DMS153 treated with DMSO at 0.1 percent for 48 hours (cell line): ENCODE measurements around the gene ORM2.
"Not testable (repeated sequence)": the region's sequence is repeated elsewhere in the genome, so short reads cannot be mapped to it uniquely, and the experiment has no call there.

ENCODE experiments used
- DNase-seq: peaks from one replicate; lab custom pipeline; 2025; ENCODE audit not compliant: unreplicated experiment; lab: John Stamatoyannopoulos, UW

ORM2 gene

GRCh38 chr9:114313186-114313585, 16.5 kb upstream of the ORM2 start:
- no peak for DNase-seq

DNA sequence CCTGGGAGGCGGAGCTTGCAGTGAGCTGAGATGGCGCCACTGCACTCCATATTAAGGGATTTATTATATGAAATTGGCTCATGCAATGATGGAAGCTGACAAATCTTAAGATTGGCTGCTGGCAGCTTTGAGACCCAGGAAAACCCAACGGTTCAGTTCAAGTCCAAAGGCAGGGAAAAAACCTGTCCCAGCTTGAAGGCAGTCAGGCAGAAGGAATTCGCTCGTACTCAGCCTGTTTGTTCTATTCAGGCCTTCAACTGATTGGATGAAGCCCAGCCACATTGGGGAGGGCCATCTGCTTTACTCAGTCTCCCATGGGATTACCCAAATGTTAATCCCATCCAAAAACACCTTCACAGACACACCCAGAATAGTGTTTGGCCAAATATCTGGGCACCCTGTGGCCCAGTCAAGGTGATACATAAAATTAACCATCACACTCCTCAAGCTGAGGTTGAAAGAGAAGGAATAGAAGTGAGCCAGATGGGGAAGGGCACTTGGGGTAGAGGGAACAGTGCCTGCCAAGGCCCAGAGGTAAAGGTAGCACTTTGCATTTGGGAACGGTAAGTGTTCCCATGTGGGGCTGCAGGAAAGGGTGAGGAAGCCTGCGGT, 15.3 kb upstream of the ORM2 start:
- DNase-seq, result no peak

- no peak for DNase-seq
These were observed 14.6 kb upstream of the ORM2 start for GRCh38 chr9:114314881-114315722.

DNA sequence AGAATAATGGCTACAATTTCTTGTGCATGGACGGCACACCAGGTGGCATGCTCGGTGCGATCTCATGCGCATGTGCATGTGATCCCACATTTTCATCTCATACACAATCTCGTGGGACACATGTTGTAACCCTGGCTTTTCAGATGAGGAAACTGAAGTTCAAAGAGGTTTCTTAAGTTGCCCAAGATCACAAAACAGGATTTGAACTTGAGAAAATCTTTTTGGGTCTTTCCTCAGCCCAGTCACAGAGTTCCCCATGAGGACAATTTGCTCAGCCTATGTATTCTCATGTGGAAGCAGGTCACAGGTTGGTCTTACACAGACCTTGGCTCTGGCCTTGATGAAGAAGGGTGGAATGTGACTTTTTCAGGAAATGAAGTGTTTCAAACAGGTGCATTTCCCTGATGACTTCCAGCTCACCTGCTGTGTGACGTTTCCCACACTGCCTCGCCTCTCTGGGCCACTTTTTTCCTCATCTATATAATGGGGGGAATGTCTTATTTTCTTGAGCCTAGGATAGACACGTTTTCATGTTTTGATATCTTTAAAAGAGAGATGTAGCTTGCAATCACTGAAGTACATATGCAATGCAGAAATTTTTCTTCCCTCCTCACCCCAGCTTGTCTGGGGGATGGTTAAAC, 13.8 kb upstream of the ORM2 start:
- DNase-seq, result no peak

DNA sequence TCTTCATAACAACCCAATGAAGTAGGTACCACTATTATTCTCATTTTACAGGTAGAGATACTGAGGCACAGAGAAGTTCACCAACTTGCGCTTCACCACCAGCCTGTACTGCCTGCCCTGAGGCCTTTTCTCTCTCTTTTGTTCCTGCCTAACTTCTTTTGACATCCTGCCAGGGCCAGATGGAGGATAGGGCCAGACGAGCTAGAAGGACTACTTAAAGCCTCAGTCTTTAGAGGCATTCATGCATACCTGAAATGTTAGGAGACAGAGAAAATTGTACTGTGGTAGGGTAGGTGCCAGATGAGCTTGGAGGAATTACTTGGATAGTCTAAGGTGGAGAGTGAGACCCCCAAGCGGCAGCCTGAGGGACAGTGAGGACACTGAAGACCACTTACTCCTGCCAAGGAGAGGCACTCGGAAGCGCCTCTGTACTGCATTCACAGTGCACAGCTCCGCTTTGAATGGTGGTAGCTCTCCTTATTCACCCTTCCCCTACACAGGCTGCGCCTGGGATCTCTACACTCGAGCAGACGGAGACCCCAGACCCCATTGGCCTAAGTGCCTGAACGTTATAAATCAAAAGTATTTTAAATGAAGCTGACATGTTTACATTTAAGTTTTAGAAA, 13.0 kb upstream of the ORM2 start:
- no peak for DNase-seq

DNA sequence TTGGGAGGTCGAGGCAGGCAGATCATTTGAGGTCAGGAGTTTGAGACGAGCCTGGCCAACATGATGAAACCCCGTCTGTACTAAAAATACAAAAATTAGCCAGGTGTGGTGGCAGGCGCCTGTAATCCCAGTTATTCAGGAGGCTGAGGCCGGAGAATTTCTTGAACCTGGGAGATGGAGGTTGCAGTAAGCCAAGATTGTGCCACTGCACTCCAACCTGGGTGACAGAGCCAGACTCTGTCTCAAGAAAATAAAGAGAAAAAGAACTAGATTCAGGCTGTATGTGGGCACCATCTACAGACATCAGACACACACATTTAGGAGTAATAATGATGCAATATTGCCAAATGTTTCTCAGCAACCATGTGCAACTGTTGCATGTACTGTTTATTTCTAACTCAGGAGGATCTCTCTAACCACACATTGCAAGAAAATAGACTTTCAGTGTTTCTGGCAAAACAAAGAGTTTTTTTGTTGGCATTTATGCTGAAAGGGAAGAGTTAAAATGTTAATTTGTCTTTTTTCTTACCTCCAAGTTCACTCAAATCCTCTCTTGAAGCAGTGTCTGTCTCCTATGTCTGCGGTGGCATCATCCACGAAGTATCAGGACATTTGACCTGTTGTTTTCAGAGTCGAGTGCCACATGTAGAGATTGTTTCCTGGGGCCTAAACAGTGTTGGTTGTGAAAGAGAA, 11.9 kb upstream of the ORM2 start:
- DNase-seq, result no peak

GRCh38 chr9:114318416-114318815, 11.3 kb upstream of the ORM2 start:
- DNase-seq, result no peak

GRCh38 chr9:114319147-114319546, 10.5 kb upstream of the ORM2 start:
- no peak for DNase-seq

DNA sequence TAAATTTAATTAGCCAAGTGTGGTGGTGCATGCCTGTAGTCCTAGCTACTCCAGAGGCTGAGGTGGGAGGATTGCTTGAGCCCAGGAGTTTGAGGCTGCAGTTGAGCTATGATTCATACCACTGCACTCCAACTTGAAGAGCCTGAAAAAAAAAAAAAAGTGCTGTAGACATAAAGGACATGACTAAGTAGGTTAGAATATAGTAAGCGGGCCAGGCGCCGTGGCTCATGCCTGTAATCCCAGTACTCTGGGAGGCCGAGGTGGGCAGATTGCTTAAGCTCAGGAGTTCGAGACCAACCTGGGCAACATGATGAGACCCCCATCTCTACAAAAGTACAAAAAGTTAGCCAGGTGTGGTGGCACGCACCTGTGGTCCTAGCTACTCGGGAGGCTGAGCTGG, 9.0 kb upstream of the ORM2 start:
- DNase-seq, result not testable (repeated sequence)

- no peak for DNase-seq
These were observed 7.9 kb upstream of the ORM2 start for GRCh38 chr9:114321759-114322158.

DNA sequence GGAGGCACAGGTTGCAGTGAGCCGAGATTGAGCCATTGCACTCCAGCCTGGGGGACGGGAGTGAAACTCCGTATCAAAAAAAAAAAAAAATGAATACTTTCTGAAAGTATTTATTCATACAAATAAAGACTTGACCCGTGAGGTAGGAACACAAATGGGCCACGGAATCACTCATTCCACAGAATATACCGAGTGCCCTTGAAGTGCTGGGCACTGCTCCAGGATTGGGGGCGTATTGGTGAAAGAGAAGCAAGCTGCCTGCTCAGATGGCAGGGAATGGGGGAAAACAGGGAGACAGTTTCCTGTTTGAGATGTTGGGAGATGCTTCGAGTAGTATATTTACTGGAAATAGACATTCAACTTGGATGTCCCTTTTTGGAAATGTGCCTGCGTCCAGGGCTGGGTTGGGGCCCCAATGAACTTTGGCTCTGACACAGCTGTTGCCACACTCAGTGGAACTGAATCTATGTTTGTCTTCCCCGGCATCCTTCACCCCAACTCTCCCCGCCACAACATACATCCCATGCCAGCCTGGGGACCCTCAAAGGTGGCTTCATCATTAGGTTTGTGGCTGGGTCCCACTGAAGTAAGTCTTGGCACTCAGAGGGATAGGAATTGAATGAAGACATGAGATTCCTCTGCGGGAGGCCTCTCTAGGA, 7.4 kb upstream of the ORM2 start:
- not testable (repeated sequence) for DNase-seq

DNA sequence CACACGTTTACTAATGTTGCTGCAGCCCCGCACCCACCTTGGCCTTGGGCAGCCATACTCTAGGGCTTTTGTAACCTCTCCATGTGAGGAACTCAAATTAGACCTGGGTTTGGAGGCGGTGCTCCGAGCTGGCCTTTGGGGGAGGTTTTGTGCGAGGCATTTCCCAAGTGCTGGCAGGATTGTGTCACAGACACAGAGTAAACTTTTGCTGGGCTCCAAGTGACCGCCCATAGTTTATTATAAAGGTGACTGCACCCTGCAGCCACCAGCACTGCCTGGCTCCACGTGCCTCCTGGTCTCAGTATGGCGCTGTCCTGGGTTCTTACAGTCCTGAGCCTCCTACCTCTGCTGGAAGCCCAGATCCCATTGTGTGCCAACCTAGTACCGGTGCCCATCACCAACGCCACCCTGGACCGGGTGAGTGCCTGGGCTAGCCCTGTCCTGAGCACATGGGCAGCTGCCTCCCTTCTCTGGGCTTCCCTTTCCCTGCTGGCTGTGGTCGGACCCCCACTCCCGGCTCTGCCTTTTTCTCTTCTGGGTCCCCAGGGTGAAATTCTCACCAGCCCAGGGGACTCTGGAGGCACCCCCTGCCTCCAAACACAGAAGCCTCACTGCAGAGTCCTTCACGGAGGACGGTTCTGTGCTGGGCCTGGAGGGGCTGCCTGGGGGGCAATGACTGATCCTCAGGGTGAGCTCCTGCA, 6.7 kb upstream of the ORM2 start, which contains the start of gene ORM1:
Gene ORM1, plus strand, starts transcription at position 268 of the 701 bp plus-strand sequence. Its CDS starts 36 bp downstream, at position 304.
- DNase-seq, result not testable (repeated sequence)

DNA sequence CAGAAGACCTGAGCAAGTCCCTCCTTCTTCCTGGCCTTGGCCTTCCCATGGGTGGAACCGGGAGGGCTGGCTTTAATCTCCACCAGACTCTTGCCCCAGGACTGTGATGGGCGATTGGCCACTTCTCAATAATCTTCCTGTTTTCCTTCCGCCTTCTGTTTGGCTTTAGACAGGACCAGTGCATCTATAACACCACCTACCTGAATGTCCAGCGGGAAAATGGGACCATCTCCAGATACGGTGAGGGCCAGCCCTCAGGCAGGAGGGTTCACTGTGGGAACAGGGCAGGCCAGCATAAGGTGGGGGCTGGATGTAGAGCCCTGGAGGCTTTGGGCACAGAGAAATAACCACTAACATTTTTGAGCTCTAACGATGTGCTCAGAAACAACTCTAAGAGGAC, 5.8 kb upstream of the ORM2 start:
- not testable (repeated sequence) for DNase-seq

DNA sequence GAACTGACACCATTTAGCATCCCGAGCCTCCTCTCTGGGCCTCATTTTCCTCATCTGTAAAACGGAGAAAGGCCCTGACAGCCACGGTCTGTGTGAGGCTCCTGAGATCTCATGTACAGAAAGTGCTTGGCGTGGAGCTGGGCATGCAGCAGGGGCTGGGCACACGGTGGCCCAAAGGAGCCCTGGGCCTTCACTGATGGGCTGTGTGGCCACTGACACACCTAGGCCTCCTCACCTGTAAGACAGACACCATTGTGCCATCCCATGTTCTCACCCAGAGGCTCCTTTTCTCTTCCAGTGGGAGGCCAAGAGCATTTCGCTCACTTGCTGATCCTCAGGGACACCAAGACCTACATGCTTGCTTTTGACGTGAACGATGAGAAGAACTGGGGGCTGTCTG, 5.2 kb upstream of the ORM2 start:
- no peak for DNase-seq

- DNase-seq, result not testable (repeated sequence)
These were observed 4.7 kb upstream of the ORM2 start for GRCh38 chr9:114324965-114325364.

- not testable (repeated sequence) for DNase-seq
These were observed 3.9 kb upstream of the ORM2 start for GRCh38 chr9:114325684-114326254.

DNA sequence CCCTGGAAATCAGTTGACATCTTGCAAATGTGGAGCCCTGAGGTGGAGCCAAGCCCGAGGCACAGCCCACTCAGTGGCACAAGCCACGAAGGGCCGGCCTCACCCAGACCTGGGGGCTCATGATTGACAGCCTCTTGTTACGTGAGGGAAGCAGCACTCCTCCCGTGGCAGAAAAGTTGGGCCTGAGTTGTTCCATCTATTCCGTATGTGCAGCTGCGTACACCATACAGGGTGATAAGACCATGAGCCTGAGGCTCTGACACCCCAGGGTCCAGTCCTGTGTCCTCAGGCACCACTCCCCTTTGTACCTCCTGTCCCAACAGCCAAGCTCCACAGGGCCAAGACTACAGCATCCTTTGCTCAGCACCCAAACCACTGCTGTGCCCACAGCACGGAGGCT, 1.9 kb upstream of the ORM2 start:
- DNase-seq, result no peak

- DNase-seq, result not testable (repeated sequence)
These were observed 1.3 kb upstream of the ORM2 start for GRCh38 chr9:114328357-114328820.

DNA sequence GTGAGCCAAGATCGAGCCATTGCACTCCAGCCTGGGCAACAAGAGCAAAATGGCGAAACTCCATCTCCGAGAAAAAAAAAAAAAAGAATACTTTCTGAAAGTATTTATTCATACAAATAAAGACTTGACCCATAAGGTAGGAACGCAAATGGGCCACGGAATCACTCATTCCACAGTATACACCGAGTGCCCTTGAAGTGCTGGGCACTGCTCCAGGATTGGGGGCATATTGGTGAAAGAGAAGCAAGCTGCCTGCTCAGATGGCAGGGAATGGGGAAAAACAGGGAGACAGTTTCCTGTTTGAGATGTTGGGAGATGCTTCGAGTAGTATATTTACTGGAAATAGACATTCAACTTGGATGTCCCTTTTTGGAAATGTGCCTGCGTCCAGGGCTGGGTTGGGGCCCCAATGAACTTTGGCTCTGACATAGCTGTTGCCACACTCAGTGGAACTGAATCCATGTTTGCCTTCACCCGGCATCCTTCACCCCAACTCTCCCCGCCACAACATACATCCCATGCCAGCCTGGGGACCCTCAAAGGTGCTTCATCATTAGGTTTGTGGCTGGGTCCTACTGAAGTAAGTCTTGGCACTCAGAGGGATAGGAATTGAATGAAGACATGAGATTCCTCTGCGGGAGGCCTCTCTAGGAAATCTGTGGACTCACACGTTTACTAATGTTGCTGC, 588 bp upstream of the ORM2 start:
- not testable (repeated sequence) for DNase-seq
